ENCODE data around the gene GCM1. TPM values are rescaled to one million over a fixed set of nuclear protein-coding genes. Genes with fewer than 3 reads are reported as not detected.

Gene GCM1
- polyA plus RNA-seq, 3 donors = 0.07 to 0.14 (median 0.13) TPM

DNA sequence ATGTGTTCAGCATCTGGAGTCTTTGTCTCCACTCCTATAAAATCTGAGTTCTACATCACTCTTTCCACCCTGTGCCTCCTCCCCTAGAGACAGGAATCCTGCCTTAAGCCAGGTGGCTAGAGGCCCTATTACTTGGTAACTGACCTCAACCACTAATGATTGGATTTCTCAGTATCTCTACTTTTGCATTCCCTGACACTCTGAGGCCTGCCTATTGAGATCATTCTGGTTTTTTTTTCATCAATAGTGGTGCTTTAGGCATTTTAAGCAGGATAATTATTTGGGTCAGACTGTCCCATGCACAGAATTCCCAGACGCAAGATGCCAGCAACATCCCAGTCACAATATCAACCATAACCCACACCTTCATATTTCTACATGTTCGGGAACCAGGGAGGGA, 3.9 kb upstream of the GCM1 start:
- DNase-seq = no peak

DNA sequence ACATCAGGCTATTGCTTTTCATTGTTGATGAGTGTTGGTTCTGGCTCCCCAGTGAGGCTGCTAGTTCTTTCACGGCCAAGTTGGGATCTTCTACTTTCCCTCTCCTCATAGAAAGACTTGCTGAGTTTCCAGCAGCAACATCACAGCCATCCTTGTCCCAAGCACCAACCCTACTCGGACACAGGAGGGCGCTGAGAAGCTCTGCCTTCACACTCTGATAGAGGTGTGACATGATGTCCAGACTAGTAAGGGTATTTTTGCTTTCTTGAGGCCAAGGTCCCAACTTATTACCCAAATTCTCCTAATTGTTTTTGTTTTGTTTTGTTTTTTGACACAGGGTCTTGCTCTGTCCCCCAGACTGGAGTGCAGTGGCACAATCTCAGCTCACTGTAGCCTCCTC, 3.0 kb upstream of the GCM1 start:
- no peak for DNase-seq

DNA sequence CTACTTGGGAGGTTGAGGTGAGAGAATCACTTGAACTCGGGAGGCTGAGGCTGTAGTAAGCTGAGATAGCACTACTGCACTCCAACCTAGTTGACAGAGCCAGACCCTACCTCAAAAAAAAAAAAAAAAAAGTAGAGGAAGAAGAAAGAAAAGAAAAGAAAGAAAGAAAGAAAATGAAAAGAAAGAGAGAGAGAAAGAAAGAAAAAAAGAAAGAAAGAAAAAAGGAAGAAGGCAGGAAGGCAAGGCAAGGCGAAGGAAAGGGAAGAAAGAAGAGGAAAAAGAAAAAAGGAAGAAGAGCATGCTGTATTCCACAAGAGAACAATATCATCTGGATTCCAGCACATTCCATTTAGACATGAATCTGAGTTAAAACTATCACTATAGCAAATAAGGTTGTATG, 3.8 kb downstream of the GCM1 start:
- no peak for DNase-seq

DNA sequence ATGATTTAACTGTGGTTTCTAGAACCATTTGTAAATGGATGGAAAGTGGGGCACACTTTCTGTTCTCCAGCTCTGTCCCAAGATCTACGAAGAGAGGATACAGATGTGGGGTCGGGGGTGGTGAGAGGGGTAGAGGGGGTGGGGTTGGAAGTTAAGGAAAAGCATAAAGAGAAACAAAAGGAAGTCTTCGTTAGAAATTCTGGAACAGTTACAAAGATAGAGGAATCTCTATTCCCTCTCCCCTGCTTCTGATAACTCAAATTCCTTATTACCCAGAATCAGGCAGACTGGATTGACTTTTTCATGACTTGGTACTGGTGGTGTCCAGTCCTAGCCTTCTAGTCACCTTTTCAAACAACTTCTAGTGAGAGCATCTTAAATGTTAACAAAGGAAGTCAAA, 4.9 kb downstream of the GCM1 start:
- DNase-seq = no peak

DNA sequence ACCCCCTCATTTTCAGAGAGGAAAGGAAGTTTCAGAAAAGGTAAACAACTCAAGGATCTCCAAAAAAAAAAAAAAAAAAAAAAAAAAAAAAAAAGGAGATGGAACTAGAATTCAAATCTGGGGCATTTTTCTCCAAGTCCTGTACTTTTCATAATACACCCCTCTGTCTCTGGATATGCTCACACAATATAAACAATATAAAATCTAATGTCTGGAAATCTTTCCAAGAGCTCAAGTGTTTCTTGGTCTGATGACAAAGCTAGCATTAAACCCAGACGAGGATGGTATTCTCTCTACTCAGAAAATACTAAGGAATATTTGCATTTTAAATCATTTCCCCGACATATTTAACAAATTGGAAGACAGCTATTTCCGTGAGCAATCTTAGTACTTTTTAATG, 5.8 kb downstream of the GCM1 start:
- no peak for DNase-seq

DNA sequence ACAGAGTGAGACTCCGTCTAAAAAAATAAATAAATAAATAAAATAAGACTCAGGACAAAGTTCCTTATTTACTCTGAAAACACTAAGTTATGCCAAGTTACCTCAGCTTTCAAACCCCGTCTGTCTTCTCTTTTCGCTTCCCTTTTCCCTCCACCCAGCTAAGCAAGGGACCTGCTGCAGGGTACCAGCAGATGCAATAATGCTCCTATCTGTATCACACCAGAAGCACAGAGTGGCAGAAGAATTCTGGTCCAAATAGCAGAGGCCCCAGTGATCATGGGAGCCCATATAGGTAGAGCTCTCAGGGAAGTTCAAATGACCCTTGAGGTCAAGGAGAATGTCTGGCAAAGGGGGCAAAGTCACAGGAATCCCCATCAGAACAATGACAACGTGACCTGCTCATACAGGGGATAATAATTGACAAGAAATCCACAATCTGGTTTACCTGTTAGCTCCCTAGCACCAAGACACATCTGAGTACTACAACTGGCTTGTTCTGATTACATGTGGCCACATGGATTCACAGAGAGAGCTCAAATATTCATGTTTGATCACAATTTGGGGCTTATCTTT, 8.7 kb downstream of the GCM1 start:
- no peak for DNase-seq

DNA sequence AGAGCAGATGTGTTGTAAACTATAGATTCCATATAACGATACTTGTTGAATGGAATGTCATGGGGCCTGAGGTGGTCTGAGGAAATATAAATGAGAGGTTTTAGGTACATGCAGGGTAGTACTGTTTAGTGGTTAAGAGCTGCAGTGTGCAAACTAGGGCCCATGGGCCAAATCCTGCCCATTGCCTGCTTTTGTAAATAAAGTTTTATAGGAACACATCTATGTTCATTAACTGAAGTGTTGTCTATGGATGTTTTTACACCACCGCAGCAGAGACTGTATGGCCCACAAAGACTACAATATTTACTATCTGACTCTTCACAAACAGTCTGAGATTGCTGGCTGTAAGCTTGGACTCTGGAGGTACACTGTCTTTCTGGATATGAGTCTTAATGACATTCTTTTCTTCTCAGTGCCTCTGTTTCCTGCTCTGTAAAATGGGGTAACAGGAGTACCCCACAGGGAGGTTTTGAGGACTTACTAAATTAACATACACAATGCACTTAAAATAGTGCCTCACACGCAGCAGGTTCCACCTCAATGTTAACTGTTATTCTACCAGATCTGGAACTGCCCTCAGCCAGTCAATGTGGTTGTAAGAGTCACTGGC, 12.5 kb downstream of the GCM1 start:
- DNase-seq = no peak

DNA sequence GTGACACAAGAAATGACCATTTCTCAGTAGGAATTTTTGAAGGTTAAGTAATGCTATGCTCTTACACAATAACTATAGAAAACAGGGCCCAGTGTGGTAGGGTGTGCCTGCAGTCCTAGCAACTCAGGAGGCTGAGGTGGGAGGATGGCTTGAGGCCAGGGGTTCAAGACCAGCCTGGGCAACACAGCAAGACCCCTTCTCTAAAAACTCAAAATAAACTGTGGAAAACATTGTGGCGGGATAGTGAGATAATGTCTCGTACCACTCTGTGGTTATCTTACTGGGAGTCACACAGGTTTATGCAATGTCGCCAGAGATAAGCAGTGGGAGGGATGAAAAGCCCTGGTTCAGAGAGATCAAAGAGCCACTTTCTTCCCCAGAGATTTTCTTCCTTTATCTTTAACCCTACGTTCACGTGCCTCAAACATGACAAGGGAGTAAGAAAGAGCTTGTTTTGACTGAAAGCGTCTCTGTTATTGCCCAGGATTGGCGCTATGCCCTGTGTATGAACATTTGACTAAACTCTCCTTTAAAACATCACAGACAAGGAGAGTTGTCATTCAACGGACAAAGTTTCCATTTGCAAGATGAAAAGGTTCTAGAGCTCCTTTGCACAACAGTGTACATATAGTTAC, 13.9 kb downstream of the GCM1 start:
- DNase-seq = no peak

DNA sequence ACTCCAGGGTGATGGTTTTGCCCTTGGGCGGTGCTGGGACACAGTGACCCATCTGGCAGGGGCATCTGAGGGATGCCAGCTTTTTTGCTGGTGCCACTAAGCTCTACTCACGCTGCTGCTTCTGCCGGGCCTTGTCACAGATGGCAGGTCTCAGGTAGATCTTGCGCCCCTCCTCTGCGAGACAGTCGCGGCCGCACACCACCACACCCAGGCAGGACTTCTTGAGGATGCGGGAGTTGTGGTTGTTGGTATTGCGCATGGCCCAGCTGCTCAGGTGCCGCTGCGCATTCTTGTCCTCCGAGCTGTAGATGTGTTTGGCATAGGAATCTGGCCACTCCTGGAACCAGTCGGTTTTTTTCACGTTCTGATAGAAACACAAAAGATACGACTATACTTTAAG, 14.7 kb downstream of the GCM1 start:
- no peak for DNase-seq

DNA sequence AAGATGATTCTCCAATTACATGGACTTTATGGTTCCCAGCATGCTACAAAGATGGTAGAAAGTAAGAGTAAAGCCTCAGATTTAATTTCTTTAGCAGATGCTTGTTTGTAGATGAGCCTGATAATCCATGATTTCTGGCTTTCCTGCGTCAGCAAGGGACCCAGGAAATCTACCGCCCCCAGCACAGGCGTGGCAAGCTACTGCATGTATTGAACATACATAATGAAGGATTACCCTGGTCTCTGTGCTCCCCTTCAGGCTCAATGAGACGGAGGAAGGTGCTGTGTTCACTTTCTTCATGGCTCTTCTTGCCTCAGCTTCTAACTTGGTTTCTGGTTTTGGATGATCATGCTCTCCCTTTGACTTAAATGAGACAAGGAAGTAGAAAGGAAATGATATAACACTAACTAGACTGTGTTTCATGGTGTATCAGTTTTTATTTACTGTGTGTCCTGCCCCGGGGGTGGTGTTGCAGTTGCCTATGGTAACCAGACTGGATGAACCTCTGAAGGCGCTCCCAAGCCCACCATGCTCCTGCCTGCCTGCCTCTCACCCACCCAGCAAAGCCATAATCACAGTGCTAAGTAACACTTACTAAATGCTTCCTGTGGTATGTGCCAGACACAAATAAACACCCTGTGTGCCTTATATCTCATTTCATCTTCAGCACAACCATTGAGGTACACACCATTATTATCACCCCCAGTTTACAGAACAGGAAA, 17.9 kb downstream of the GCM1 start:
- no peak for DNase-seq

DNA sequence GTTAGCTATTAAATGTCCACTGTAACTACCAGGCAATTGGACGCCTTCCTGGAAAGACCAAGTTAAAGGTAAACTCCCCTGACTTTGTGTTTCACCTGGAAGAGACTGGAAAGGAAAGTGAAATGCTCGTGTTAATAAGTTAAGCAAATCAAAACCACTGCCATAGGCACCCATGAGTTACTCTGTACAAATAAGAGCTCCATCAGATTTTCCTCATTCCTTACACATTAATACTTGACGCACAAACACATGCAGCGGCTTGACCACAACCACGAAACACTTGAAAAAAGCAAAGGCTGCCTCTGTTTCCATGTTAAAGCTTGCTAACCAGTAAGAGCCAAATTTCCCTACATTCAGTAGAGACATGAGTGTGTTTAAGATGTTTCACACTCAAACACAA, 19.8 kb downstream of the GCM1 start:
- no peak for DNase-seq

DNA sequence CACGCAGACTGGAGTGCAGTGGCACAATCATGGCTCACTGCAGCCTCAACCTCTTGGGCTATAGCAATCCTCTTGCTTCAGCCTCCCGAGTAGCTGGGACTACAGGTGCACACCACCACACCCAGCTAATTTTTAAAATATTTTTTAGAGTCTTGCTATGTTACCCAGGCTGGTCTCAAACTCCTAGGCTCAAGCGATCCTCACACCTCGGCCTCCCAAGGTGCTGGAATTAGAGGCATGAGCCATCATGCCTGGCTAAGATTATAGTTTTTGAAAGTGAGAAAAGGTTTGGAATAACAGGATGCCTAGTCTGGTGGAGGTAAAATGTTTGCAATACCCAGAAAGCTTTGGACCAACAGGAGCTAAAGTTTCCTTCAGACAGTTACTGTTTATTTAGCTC, 23.4 kb downstream of the GCM1 start:
- DNase-seq = no peak

DNA sequence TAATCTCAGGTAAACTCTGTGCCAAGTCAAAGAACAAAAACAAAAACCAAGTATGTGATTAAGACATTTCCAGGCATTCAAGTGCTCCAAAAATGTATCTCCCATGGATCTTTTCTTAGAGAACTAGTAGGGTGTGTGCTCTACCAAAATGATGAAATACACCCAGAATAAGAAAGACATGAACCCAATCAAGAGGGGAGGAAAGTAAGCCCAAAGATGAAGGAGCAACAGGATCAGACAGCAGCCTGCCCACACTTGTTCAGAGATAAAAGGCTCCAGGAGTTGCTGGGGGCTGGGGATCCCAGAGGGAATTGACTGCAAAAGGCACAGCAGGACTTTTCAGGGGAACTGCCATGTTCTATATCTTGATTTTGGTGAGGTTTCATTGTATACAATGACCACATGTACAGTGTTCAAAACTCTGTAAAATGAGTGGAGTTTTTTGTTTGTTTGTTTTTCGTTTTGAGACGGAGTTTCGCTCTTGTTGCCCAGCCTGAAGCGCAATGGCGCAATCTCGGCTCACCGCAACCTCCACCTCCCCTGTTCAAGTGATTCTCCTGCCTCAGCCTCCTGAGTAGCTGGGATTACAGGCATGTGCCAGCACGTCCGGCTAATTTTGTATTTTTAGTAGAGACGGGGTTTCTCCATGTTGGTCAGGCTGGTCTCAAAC, 24.4 kb downstream of the GCM1 start:
- DNase-seq = no peak

DNA sequence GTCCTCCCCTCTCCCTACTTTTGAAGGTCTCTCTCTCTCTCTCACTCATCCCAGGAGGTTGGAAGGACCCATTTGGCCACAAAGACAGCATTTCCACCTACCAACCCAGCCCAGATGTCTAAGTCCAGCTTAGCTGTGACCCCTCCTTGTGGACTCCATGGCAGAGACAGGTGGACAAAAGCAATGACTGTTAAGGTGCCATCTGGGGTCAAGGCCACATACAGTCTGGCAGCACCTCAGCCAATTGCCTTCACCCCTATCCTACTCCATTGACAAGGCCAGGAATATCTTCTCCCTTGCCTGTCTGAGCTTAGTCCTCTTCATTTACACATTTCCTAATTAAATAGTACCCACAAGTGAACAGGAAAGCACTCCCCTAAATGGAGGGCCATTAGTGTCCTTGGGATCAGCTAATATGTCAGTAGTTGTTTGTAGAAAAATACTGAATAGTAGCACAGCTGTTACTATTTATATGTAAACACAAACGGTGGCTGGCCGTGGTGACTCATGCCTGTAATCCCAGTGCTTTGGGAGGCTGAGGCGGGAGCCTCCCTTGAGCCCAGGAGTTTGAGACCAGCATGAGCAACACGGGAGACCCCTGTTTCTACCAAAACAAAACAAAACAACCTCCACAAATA, 28.8 kb downstream of the GCM1 start:
- no peak for DNase-seq

DNA sequence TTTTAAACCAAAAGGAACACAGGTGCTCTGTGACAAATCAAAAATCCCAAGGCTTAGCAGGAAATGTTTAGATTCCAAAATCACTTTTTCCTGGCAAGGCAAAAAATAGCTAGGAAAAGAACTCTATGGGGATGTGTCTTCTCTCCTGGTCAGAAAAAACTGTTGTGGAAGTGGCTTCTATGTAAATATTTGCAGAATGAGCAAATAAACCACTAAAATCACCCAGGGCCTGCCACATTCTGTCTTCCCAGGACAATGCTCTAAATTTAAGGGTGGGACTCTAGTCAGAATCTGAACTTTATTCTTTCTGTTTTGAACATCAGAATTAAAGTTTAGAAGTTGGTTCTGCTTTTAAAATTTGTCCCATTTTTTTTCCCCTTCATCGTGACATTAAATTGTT, 29.3 kb downstream of the GCM1 start:
- DNase-seq = no peak

DNA sequence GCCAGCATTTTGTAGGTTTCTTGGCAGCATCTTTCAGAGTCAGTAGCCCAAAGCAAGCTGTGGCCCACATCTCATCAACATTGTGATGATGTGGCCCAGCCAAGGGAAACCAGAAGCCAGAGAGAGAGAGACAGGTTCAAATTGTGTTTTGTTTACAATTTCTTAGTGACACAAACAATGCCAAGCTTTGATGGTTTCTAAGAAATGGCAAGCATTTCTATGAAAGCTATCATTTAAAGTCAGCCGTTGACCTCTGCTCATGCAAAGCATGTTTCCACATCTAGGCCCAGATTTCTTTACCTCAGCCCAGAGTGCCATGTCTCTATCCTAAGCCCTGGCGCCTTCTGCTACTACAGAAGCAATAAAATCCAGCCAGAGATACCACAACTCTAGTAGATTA, 32.9 kb downstream of the GCM1 start:
- no peak for DNase-seq

DNA sequence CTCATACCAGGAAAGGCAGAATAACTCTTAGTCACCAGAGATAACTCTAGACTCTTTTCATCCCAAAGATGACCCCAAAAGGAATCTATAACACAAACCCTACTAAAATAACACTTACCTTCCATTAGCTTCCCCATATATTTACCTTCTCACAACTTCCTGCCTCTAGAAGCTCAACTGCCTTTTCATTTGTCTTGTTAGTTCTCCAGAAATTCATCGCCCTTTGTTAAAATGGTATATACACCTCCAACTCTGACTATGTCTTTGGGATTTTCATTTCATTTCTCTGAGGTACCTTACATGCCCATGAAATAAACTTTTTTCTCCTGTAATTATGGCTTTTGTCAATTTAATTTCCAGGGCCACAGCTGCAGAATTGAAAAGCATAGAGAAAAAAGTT, 33.5 kb downstream of the GCM1 start:
- no peak for DNase-seq

DNA sequence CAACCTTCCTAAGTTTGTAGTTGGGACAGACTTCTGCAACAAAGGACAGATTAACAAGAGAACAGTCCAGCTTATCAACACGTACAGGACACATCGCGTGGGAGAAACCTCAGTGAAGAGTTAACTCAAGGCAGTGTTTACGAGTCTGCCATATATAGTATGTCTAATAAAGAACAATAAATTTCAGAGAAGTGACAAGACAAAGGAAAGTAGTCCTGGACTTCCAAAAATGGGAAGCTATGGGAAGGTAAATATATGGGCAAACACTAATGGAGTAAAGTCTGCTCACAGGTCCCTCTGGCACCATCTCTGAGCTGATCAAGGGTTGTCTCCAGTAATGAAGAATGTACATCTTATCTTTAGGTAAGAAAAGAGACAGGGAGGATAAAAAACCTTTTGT, 34.9 kb downstream of the GCM1 start:
- DNase-seq = no peak

DNA sequence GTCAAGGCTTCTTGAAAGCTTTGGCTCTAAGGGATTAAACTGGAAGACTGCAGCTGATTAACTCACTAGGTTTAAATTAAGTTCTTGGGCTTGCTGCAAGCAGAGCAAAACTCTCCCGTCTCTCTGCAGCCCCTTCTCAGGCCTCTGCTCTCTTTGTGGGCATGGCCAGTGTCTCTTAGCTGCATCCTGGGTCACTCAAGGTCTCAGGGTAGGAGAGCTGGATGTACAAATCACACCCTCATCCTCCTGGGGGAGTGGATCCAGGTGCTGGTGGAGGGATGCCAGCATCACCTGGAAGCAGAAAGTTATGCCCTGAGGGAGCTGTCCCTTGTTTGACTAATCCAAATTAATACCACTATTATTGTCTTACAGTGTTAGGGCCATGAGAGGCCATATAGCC, 35.8 kb downstream of the GCM1 start:
- DNase-seq = no peak

DNA sequence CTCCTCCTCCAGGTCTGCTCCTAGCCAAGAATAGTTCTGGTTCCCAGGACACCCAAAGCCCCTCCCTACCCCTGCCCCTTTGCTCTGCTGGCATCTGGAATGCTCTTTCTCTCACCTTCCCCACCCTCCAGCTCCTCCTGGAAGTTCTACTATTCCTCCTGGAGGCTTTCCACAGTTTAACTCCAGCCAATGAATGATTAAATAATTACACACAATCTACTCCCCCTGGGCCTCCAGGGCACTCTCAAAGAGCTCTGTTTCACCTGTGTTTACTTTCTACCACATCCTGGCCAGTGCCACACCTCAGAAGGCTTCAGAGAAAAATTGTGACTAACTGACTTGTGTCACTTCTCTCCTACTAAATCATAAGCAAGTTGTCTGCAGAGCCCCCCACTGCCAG, 36.2 kb downstream of the GCM1 start:
- DNase-seq = peak; percentile 7

DNA sequence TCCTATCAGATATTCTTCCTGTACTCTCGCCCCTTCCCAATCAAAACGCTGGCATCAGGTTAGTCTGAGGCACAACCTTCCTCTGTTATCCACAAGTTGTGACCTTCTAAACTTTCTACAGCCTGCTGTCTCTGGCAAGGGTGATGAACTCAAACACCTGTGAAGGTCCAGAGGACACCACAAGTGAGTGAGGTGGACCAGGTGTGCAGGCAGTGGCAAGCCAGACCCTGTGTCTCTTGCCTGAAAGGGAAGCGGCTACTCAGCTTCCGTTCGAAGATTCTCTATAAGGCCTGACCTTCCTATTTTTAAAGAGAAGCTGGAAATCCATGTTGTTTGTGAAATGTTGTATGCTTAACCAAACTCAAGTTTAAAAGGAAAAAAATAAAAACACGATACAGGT, 36.8 kb downstream of the GCM1 start:
- DNase-seq = no peak

DNA sequence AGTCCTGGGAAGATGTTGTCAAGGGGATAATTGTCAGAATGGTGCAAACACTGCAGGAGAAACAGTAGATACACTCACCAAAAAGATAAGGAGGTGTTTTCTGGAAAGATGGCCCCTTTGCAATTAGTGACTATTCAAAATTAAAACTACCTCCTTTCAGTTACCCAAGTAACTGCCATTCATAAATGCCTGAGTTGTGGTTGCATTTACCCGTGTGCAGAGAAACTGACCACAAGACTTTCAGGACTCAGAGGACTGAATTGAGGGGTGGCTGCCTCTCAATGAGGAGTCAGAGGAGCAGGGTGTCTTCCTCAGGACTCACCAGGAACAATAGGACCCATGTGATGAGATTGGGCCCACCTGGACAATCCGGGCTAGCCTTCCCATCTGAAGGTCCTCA, 39.0 kb downstream of the GCM1 start:
- DNase-seq = no peak

Measured in renal pelvis (tissue), 4 donors.